Measurements from ENCODE around the gene IL36RN. TPM values are rescaled to one million over a fixed set of nuclear protein-coding genes. Genes with fewer than 3 reads are reported as not detected.
"Not testable (repeated sequence)": the region's sequence is repeated elsewhere in the genome, so short reads cannot be mapped to it uniquely, and the experiment has no call there.

IL36RN gene
- total RNA-seq, 1 donor from 2014 or later = 0.85 TPM

- no peak for DNase-seq (ENCODE audit: low spot score in 2 of 2, unreplicated experiment in 2 of 2)
- Mint-ChIP-seq H3K4me1 (no peaks in the 10 kb centered on the region), H3K27me3 (ENCODE audit: low read depth) (peaks cover 17% of the 10 kb centered on the region), H3K27ac (no peak overlapping the region), H3K4me3 (no peak overlapping the region), H3K36me3 (peaks cover 2% of the 10 kb centered on the region), H3K9me3 (peaks cover 25% of the 10 kb centered on the region)
- TF ChIP-seq CTCF (IDR thresholded peaks at IDR 0.05; ENCODE audit: unreplicated experiment) = no peak
Observed at GRCh38 chr2:113093613-113093977, 34.6 kb downstream of the IL36RN start.

GRCh38 chr2:113096306-113096705 is 37.3 kb downstream of the IL36RN start:
- H3K27me3 Mint-ChIP-seq (ENCODE audit: low read depth) = peaks cover 19% of the 10 kb centered on the region
- H3K4me3 Mint-ChIP-seq; H3K36me3 Mint-ChIP-seq; H3K4me1 Mint-ChIP-seq; H3K27ac Mint-ChIP-seq; DNase-seq (ENCODE audit: low spot score in 2 of 2, unreplicated experiment in 2 of 2): not testable (repeated sequence)
- peaks cover 25% of the 10 kb centered on the region for H3K9me3 Mint-ChIP-seq

- DNase-seq (ENCODE audit: low spot score in 2 of 2, unreplicated experiment in 2 of 2); H3K36me3 Mint-ChIP-seq; H3K27ac Mint-ChIP-seq; H3K4me1 Mint-ChIP-seq; H3K4me3 Mint-ChIP-seq: not testable (repeated sequence)
- peaks cover 25% of the 10 kb centered on the region for H3K9me3 Mint-ChIP-seq
- peaks cover 19% of the 10 kb centered on the region for H3K27me3 Mint-ChIP-seq (ENCODE audit: low read depth)
Observed at GRCh38 chr2:113096842-113097618, 38.0 kb downstream of the IL36RN start.

GRCh38 chr2:113098041-113098440 is 39.0 kb downstream of the IL36RN start:
- no peak for DNase-seq (ENCODE audit: low spot score in 2 of 2, unreplicated experiment in 2 of 2)
- peaks cover 2% of the 10 kb centered on the region for H3K36me3 Mint-ChIP-seq
- H3K9me3 Mint-ChIP-seq = peaks cover 34% of the 10 kb centered on the region
- H3K4me1 Mint-ChIP-seq = no peaks in the 10 kb centered on the region
- H3K27ac Mint-ChIP-seq = no peak overlapping the region
- TF ChIP-seq CTCF (IDR thresholded peaks at IDR 0.05; ENCODE audit: unreplicated experiment) = no peak
- peaks cover 18% of the 10 kb centered on the region for H3K27me3 Mint-ChIP-seq (ENCODE audit: low read depth)
- H3K4me3 Mint-ChIP-seq = no peak overlapping the region

GRCh38 chr2:113098532-113098931 is 39.5 kb downstream of the IL36RN start:
- peaks cover 2% of the 10 kb centered on the region for H3K36me3 Mint-ChIP-seq
- no peaks in the 10 kb centered on the region for H3K4me1 Mint-ChIP-seq
- H3K9me3 Mint-ChIP-seq = peaks cover 39% of the 10 kb centered on the region
- no peak overlapping the region for H3K27ac Mint-ChIP-seq
- H3K4me3 Mint-ChIP-seq = no peak overlapping the region
- no peak for DNase-seq (ENCODE audit: low spot score in 2 of 2, unreplicated experiment in 2 of 2)
- H3K27me3 Mint-ChIP-seq (ENCODE audit: low read depth) = peaks cover 14% of the 10 kb centered on the region
- TF ChIP-seq CTCF (IDR thresholded peaks at IDR 0.05; ENCODE audit: unreplicated experiment) = no peak

- TF ChIP-seq CTCF (IDR thresholded peaks at IDR 0.05; ENCODE audit: unreplicated experiment) = no peak
Observed at GRCh38 chr2:113102133-113102532, 43.1 kb downstream of the IL36RN start.

More at GRCh38 chr2:113102133-113102532, 43.1 kb downstream of the IL36RN start:
- Mint-ChIP-seq H3K27ac (no peak overlapping the region), H3K27me3 (ENCODE audit: low read depth) (peaks cover 15% of the 10 kb centered on the region), H3K9me3 (peaks cover 29% of the 10 kb centered on the region), H3K36me3 (peaks cover 2% of the 10 kb centered on the region), H3K4me3 (no peak overlapping the region), H3K4me1 (no peaks in the 10 kb centered on the region)
- no peak for DNase-seq (ENCODE audit: low spot score in 2 of 2, unreplicated experiment in 2 of 2)

Measured in mesothelial cell of epicardium (in vitro differentiated cells).